EL (cell line): ENCODE measurements around the gene FNDC10.
"Not testable (repeated sequence)": the region's sequence is repeated elsewhere in the genome, so short reads cannot be mapped to it uniquely, and the experiment has no call there.

Experiments used
- DNase-seq: peaks from one replicate; pipeline ENCODE4 v3.0.0-alpha.2; 2016

FNDC10 gene

DNA sequence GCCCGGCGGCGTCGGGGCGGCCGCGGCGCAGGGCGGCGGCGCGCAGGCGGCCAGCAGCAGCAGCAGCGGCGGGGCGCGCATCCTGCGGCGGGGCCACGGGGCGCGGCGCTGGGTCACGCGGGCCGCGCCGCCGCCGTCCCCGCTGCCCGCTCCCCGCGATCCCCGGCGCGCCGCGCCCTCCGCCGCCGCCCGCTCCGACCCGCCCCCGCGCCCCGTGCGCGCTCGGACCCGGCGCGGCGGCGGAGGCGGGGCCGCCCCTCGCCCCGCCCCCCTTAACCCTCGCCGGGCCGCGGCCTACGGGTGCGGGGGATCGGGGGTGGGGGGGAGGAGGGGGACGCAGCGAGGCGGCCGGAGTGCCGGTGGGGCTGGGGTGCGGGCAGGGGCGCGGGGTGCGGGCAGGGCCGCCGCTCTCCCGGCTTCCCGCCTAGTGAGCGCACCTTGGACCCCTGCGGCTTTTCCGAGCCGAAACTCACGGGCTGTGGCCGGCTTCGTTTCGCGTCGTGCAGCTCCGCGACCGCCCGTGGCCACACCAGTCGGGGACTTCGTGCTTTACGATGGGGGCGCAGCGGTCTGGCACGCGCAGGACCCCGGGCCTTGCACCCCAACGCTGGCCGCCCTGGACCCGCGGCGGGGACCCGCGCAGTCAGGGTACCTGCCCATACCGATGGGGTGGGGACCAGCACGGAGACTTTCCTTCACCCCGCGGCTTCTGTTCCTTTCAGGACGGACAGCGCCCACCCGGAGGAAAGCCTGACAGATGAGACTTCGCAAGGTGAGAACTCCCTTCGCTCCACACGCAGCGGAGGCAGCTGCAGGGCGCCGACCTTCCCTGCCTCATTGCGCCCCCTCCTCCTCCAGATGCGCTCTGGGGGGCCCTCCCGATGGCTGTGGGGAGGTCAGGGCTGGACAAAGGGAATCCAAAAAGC lies at the start of gene FNDC10:
Gene FNDC10, minus strand, starts transcription at position 201 of the 926 bp plus-strand sequence. Its CDS starts 120 bp downstream, at position 81.
- DNase-seq, result no peak

DNA sequence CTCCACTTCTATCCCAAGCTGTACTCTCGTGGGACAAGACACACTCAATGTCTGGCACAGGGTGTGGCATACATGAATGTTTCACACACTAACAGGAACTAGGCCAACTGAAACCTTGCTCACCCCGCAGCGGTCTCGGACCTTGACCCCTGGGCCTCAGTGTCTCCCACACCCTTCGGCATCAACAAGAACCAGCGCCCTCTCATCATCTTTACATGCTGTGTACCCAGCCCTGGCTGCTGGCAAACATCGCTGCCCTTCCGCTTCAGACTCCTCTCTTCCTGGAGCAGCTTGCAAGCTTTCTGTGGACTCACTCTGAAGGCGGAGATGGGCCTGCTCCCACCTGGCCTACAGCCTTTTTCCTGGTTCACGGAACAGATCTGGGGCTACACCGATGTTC lies 48.3 kb upstream of the FNDC10 start:
- not testable (repeated sequence) for DNase-seq

DNA sequence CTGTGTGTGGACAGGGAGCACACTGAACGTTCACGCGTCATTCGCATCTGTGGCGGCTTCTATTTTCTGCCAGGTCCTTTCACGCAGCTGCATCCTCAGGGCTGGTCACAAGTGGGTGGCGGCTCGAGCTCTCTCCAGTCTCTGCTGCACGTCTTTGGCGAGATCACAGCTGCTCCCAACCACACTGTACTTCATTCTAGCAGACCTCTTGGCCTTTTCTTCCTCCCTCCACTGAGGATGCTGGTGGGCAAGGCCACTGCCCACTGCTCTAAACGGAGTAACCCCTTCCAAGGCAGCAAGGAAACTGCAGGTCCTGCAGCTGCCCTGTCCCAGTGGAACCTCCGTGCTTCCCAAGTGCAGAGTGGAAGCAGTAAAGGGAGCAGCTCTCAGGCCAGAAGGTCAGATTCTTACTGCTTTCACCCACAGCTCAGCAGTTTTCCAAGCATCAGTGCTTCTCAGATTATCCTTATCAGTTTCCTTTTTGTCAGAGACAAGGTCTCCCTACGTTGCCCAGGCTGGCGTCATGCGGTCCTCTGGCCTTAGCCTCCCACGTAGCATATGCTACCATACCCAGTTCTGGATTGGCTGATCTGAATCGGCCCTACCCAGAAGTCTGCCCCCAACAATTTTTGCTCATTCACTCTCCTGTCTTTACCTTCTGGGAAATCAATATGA lies 47.8 kb upstream of the FNDC10 start:
- DNase-seq, result not testable (repeated sequence)

DNA sequence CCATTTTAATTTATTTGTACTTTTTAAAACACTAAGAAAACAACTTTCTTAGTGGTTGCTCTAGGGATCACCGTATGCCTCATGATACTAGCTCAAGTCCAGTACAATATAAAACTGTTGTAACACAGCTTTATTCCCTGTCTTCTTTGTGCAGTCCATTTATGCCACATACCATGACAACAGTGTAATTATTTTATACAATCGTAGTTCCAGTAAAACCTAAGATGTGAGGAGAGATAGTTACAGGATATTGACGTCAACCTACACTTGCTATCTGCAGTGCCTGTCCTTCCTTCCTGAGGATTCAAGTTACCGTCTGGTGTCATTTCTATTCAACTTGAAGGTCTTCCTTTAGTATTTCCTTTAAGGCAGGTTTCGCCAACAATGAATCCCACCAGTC lies 46.4 kb upstream of the FNDC10 start:
- not testable (repeated sequence) for DNase-seq

DNA sequence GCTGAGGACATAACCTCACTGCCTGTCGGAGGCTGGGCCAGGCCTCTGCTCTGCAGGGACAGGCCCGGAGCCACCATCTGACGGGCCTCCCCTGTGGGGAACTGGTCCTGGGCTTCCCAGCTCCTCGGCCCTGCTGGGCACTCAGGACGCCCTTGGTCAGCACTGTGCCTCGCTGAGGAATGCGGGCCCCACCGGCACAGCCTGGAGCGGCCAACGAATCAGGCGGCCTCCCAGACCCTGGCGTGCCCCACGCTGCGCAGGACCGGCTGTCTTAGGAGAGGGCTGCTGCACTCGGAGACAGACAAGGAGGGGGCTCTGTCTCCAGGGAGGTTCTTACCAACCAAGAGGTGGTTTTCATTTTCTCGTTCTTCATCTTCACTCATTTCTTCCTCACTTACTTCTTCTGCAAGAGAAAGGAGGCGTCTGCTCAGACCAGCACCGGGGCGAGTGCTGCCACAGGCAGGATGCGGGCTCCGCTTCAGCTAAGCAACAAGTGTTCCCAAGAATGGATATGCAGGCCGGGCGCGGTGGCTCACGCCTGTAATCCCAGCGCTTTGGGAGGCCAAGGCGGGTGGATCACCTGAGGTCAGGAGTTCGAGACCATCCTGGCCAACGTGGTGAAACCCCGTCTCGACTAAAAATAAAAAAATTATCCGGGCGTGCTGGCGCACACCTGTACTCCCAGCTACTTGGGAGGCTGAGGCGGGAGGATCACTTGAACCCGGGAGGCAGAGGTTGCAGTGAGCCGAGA lies 41.0 kb upstream of the FNDC10 start:
- not testable (repeated sequence) for DNase-seq

DNA sequence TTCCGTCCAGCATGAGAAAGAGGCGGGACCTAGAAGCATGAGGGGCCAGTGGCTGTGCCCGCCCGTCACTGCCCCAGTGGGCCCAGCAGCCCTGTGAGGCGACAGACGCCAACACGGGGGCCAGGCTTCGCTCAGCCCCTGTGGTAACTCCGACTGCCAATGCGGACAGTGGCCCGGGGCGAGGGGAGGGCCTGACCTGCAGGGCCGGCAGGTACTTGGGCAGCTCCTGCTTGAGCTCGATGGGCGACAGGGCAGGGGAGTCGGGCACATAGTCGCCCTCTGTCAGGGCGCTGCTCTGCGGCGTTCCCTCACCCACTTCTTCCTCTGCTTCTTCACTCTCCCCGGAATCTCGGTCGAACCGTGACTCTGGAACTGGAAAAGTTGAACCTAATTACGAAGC lies 40.1 kb upstream of the FNDC10 start:
- not testable (repeated sequence) for DNase-seq

DNA sequence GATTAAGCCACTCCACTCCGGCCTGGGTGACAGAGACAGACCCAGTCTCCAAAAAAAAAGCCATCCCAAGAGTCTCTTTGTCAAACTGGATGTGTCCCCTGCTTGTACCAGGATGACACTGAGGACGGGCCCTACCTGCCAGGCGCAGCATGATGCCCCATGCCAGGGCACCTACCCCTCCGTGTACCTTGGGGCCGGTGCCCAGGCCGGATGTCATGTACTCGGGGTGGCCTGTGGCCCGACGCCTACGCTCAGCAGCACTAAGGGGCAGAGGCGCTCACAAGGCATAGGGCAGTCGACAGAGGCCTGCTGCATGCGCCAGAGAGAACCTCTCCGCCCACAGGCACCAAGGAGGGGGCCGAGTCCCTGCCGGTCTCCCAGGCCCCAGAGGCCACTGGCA lies 39.4 kb upstream of the FNDC10 start:
- DNase-seq, result not testable (repeated sequence)

DNA sequence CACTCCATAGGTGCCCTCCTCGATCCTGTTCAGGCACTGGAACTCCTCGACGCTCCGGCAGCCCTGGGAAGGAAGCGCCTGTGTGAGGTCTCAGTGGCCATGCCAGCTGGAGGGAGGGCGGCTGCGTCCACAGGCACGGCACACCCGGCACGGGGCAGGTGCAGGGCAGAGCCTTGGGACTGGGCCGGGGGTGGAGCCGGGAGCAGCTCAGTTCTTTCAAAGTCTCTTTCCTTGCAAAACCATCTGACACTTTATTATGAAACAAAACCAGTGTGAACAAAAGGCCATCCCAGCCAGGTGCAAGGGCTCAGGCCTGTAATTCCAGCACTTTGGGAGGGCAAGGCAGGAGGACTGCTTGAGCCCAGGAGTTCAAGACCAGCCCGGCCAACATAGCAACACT lies 38.6 kb upstream of the FNDC10 start:
- not testable (repeated sequence) for DNase-seq

DNA sequence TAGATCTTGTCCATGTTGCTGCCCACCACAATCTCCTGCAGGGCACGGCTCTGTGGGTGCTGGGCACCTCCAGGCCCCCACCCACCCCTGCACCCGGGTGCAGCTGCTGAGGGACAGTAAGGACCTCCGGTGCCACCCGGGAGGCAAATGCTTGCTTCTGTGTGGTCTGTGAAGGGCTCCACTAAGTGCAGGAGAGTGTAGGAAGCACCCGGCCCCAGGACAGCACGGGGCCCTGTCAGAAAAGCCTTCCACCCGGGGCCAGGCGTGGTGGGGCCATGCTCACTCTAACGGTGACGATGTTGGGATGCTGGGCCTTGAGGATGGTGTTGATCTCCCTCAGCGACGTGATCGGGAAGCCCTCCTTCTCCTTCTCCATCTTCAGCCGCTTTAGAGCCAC lies 37.5 kb upstream of the FNDC10 start:
- DNase-seq, result not testable (repeated sequence)

DNA sequence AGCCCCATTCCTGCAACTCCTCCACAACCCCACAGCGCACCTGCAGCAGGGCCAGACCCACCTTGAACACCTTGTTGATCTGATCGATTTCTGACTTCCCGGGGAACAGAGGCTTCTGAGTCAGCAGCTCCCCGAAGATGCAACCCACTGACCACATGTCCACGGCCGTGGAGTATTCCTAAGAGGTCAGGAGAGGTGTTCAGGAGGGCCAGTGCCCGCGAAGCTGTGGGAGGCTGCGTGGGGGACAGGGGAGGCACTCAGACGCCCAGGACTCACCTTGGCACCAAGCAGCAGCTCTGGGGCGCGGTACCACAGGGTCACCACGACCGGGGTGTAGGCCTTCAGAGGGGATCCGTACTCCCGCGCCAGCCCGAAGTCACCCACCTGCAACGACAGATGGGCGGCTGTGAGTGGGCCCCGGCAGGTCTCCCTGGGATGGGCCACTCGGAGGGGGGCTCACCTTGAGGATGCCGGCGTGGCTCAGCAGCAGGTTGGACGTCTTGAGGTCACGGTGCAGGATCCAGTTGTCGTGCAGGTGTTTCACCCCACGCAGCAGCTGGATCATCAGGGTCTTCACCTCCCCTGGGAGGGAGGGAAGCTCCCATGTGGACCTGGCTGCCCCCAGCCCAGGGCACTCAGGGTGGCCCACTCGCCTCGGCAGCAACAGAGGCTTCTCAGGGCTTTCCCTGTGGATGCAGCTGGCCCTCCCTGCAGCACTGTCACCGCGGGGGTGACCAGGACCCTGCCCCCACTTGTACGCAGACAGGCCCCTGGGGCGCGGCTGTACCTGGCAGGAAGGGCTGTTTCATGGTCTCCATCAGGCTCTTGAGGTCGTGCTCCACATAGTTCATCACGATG lies 36.9 kb upstream of the FNDC10 start:
- DNase-seq, result not testable (repeated sequence)

DNA sequence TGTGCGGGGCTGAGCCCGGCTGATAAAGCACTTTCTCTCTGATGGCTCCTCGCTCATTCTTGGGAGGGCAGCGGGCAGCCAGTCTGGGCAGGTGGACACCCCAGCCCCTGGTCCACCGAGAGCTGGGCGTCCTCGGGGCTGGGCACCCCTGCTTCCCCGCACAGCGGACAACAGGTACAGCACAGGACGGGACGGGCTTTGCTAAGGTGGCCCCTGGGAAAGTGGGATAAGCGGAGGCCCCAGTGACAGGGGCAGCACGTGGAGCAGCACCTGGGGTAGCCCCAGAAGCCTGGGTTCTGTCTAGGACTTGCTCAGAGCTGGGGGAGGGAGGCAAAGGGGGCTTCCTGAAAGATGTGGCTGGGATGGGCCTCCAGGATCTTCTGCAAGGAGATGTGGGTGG lies 34.7 kb upstream of the FNDC10 start:
- DNase-seq, result not testable (repeated sequence)

DNA sequence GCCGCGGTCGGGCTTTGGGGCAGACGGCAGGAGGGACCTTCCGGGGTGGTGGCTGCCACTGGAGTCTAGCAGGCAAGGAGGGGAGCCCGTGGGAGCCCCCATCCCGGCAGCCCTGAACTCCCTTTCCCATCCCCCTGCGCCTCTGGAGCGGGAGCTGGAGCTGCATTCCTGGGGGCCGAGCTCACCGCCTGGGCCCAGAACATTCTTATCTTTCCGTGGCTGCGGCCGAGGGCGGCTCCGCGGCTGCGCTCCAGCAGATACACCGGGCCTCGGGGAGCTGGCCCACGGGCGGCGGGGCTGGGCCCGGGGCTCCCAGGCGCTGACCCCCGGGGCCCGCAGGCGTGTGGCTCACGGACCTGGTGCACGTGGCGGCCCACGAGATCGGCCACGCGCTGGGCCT lies 33.5 kb upstream of the FNDC10 start:
- DNase-seq, result not testable (repeated sequence)

DNA sequence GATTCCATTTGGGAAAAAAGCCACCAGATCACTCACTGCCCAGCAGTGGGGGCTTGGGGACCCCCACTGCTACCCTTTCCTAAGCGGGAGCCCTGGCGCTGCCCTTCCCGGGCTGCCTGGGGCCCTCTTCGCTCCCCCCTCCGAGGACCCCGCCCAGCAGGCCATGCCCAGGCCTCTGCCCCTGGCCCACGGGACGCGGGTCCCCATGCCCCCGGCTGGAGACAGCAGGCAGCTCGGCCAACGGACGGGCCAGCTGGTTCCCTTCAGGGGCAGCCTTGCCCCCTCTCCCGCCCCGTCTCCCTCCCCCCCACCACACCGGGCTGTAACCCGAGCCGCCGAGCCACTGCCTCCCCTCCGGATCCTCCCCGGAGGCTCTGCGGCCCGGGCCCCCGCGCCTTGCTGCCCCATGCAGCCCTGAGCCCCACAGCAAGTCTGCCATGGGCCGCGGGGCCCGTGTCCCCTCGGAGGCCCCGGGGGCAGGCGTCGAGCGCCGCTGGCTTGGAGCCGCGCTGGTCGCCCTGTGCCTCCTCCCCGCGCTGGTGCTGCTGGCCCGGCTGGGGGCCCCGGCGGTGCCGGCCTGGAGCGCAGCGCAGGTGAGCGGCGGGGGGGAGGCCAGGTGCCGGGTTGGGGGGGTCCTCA lies 32.0 kb upstream of the FNDC10 start, which contains the start of gene MMP23B:
Gene MMP23B, plus strand, starts transcription at position 392 of the 639 bp plus-strand sequence. Its CDS starts 46 bp downstream, at position 438.
- no peak for DNase-seq

DNA sequence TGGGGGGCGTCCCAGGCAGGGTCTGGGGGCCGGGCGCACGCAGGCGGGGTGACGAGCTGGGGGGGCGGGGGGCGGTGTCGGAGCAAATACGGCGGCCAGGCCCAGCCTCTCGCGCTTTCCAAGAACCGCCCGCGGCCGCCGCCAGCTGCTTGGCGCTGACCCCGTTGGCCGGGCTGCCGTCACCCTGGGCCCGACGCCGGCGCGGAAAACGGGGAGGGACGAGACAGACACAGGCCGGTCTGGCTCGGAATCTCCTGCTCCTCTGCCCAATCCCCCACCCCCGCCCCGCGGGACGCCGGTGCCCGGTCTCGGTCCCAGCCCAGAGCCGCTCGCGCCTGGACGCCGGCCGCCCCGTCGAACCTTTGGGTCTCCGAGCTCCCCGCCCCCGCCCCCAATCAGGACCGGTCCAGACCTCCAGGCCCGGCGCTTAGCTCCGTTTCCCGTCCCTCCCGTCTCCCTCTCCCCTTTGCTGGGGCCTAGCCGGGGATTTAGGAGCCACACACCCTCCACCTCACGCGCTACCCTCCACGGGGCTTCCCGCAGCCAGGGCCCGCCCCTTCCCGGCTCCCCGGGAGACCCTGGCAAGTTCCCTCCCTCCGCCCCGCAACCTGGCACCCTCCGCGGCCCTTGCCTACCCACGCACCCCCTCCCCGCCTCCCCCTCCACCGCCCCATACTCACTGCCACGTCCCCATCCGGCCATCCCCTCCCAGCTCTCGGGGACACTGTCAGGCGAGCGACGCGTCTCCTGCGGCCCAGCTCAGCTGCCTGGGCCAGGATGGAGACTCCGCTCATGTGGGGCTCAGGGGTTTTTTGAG lies 31.2 kb upstream of the FNDC10 start:
- DNase-seq, result no peak

DNA sequence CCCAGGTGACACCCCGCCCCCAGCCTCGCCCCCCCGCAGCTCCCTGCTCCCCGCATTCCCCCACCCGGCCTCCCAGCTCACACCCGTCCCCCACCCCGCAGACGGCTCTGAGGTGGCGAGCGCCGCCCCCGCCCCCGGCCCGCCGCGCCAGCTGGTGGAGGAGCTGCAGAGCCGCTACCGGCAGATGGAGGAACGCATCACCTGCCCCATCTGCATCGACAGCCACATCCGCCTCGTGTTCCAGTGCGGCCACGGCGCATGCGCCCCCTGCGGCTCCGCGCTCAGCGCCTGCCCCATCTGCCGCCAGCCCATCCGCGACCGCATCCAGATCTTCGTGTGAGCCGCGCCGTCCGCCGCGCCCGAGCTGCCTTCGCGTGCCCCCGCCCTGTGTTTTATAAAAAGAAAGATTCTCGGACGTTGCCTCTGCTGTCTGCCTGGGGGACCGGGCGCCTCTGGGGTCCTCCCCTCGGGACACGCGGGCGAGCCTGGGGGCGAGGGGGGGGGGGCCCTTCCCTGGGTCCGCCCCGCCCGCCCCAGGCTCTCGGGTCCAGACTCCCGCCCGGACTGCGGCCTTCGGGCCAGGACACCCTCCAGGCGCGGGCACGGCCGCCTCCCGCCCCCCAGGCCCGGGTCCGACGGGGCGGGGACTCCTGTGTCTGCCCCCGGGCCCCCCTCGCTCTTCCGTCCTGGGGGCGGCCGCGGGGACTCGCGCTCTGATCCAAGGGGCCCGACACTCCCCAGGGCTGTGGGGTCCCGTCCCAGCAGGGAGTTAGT lies 30.4 kb upstream of the FNDC10 start:
- DNase-seq, result no peak

DNA sequence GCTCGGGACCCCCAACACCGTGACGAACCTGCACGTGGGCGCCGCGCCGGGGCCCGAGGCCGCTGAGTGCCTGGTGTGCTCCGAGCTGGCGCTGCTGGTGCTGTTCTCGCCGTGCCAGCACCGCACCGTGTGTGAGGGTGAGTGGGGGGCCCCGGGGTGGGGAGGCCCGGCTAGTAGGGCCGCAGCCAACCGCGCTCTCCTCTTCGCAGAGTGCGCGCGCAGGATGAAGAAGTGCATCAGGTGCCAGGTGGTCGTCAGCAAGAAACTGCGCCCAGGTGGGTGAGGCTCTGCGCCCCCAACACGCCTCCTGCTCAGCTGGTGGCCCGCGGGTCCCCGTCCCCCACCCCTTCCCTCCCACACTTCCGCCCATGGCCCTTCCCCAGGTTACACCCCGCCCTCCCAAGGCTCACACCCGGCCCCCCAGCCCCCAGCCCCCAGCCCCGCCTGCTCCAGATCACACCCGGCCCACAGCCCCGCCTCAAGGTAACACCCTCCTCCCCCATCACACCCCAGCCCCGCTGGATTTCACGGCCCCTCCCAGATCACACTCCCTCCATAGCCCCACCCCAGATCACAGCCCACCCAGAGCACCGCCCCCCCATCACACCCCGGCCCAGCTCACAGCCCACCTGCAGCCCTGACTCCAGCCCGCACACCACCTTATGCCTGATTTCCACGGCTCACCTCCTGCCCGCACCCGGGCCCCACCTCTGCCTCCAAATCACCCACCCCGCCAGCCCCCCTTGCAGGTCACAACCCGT lies 29.7 kb upstream of the FNDC10 start:
- no peak for DNase-seq

DNA sequence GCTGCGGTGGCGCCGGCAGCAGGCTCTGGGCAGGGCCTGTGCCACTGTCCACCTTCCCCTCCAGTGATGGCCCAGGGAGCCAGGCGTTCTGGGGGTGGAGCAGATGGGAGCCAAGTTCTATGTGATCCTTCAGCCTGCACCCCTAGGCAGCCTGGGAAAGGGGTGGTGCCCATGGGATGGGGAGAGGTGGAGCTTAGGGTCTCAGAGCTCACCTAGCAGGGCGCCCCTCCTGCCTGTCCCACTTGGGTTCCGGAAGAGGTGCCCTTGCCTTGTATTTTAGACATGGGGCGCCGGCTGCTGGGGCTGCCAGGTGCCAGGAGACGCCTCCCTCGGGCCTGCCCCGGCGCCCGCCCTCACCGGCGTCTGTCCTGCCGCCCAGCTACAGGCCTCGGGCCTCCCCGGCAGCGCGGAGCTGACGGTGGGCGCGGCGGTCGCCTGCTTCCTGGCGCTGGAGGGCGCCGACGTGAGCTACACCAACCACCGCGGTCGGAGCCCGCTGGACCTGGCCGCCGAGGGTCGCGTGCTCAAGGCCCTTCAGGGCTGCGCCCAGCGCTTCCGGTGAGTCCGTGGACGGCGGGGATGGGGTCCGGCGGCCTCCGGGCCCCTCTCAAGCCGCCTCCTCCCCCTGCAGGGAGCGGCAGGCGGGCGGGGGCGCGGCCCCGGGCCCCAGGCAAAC lies 29.0 kb upstream of the FNDC10 start:
- DNase-seq, result no peak
